GM21619 (cell line): Measurements from ENCODE around the gene EEPD1.
"Not testable (repeated sequence)": the region's sequence is repeated elsewhere in the genome, so short reads cannot be mapped to it uniquely, and the experiment has no call there.

Experiments
- ATAC-seq: cut with Tn5 transposase; IDR thresholded peaks from one replicate; pipeline ENCODE4 v1.9.1; 2021; ENCODE audit not compliant: unreplicated experiment

Gene EEPD1

DNA sequence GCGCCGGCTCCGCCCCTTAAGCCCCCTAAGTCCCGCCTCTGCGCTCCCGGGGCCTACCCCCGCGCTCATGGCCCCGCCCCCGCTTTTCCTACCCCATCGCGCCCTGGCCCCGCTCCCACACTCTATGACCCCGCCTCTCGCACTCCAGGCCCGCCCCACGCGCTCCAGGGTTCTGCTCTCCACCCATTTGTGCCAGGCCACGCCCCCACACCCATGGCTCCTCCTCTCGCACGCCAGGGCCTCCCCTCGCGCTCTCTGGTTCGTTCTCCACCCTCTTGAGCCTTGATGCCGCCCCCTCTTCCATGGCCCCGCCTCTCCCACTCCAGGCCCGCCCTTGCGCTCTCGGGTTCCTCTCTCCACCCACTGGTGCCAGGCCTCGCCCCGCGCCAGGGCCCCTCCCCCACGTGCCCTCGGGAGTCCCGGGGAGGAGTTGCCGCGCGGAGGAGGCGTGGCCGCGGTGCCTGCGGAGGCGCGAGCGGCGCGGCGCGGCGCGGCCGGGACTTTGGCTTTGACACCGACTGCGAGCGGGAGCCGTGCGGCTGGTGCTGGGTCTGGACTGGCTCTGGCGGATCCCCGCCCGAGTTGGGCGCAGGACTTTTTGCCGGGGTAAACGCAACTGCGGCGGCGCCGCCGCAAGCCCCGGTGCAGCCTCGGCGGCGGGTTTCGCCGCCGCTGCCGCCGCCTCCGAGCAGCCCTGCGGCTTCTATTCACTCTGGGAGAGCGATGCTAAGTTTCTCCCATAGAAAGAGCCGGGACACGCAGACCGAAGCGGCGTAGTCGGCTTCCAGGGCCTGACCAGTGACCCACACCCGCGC lies at the start of gene EEPD1:
EEPD1 (plus strand) TSS at position 499 of the 815 bp plus-strand sequence. CDS start 1,071 bp downstream, outside the sequence.
- peak; percentile 96 for ATAC-seq

DNA sequence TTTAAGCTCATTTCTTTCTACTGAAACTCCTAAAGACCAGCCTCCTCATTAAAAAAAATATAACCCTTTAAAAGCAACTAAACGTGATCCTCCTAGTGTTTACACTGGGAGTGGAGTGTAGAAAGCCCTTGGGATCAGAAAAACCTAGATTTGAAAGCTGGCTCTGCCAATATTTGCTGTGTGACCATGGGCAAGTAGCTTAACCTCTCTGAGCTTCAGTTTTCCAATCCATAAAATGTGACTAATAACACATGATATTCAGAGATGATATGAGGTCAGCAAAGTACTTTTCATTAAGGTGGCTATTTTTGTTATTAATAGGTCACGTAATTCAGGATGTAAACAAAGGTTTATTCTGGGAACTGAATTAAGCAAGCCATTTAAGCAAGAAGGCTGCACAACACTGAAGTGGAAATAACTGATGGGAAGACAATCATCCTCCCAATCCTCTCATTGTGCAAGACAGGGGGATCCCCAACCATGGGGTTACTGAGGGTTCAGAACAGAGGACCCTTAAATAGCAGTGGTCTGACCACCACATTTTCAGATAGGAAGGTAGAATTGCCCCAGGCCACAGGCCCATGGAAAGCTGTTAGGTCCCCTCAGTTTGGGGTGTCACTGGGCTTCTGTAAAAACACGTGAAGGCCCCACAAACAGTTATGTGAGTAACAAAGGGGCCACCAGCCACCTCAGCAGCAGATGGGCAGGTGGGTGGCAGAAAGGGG lies 49.1 kb upstream of the EEPD1 start:
- no peak for ATAC-seq

DNA sequence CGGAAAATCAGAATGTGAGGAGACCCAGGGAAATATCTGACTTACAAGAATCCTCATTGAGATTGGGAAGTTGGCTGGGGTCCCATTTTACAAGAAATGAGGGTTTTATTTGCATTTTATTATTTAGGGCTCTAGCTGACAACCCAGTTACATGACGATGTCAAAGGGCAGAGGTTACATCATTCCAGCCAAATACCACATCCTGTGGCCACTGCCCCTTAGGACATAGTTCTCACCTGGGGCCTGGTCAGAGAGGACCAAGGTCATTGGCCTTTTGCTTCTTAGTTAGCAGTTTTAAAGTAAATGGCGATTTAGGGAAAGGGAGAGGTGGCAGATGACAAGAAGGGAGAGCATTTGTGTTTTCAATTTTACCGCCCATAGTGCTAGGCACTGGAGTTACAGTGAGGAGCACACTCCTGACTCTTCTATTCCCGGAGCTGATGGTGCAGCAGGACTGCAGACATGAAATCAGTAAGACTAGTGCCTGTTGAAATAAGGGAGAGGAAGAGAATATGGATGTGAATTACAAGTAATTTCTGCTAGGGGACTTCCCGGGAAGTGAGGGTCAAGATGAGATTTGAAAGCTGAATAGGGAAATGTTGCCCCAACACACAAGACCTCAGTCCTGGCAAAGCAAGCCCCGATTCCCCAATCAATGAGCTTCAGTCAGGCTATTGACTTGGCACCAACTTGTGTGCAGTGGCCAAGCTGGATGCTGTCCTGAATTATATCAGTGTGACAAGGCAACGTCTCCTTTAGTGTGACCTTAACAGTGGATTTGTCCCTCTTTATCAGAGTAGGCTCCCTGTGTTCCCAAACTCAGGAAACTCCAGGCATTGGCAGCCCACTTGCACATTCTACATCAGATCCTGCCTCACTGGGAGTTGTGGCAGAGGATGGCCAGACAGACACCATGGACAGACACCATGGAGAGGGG lies 45.8 kb upstream of the EEPD1 start:
- ATAC-seq = not testable (repeated sequence)

DNA sequence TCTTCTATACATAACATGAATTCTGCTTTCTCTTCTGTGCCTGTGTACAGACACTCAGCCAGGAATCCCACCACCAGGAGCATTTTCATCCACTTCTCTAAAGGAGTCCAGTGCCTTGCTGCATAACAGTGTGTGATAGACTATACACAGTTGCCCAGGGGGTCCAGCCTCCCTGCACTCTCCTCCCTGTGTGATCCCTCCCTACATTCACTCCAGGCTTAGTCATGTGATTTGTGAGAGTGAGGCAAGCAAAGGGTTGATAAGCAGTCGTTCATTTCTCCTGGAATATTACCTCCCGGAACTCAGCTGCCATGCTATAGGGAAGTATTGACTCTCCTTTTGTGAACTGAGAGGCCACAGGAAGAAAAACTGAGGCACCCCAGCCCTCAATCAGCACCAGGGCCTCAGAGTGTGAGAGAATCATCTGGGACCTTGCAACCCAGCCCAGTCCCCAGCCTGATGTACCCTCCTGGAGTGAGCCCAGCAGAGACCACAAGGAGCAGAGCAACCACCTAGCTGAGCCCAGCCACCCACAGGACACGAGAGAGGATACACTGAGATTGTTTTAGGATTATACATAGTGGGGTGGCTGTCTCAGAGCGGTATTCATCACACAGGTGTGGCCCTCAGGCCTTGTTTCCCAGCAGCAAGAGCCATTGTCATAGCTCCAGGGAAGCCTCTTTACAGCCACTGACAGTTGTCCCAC lies 45.0 kb upstream of the EEPD1 start:
- ATAC-seq = no peak

DNA sequence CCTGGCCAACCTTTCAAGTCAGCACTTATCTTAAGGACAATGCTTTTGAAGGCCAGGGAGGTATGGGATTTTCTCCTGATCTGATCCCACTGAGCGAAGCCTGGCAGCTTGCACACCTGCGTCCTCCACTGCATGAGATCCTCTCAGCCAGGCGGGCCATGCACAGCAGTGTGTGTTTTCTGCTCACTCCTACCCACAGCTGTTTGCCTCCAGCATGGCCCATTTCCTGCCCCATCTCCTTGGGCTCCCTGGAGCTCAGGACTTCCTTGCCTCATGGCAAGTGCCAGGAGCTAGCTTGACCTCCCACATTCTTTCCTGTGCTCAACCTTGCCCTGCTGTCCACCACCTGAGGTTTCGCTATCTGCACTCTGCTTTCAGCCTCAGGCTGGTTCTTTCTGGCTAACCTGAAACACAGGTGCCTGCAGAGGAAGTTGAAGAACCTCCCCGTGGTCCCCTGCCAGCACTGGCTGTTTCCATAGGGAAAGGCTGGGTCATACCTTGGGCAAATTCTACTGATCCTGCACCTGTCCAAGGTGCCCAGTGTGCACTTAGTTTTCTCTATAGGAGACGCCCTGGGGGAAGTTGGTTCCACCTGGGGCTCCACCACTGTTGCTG lies 43.9 kb upstream of the EEPD1 start:
- ATAC-seq = no peak

DNA sequence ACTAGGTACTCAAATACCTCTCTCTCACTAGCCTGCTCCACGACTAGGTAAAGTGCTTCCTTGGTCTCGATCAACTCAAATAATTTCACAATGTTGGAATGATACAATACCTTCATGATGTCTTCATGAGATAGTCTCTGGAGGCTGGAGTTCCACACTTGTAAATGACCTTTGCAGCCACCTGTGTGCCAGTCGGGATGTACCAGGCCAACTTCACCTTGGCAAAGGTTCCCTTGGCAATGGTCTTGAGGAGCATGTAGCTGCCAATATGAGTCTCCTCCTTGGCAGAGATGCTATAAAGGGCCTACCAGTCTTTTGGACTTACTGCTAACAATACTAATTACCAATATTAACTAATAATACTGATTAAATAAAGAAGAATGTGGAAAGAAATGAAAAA lies 42.5 kb upstream of the EEPD1 start:
- ATAC-seq = no peak

DNA sequence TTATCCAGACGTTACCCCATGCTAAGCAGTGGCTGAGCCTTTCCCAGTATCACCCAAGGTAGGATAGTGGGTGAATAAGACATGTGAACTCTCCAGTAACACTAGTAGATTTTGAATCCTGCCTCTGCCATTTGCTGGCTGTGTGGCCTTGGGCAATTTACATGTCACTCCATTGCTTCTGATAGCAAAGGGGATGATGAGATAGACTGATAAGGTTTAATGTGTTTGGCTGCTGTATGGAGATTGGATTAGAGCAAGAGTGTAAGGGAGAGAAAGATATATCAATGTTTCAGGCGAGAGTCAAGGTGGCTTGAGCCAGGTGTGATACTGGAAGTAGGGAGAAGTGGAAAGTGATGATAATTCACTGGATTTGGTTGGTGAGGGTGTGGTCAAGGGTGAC lies 40.1 kb upstream of the EEPD1 start:
- no peak for ATAC-seq

DNA sequence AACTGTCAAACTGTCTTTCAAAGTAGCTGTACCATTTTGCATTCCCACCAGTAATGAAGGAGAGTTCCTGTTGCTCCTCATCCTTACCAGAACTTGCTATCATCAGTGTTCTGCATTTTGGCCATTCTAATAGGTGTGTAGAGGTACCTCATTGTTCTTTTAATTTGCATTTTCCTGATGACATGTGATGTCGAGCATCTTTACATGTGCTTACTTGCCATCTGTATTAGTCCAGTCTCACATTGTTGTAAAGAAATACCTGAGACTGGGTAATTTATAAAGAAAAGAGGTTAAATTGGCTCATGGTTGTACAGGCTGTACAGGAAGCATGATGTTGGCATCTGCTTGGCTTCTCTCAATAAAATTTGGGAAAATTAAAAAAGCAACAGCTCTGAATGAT lies 38.7 kb upstream of the EEPD1 start:
- ATAC-seq = no peak

DNA sequence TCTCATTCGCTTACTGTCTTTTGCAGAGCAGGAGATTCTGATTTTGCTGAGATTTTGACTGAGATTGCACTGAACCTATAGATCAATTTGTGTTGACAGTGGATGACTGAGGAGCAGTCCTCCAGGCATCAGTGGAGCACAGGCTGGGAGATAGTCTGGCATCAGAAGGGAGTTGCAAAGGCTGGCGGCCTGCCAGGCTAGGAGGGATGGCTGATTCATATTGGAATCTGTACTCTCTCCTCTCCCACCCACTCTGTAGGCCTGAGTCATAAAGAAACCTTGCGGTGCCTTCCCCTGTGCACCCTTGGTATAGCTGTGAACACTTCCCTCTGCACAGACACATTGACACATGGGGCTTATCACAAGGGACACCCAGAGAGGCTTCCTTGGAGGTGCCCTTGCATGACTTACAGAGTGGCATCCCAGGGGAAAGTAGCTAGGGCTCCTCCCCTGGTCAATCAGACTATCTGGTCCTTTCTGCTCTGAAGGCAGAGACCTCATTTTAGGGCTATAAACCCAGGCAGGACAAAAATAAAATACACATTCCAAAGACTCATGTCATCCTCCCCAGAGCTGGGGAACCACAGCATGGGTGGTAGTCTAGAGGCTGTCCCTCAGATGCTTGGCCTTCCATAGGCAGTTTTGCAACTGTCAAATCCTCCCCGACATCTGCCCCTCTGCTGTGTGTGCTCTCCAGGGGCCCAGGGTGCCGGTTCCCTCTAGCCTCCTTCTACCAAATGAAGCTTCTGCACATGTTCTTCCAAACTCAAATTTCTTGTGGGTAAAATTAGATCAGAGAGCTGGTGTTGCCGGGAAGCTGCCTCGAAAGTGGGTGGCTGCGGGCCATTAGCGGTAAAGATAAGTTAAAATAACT lies 37.4 kb upstream of the EEPD1 start:
- ATAC-seq = peak; percentile 99

DNA sequence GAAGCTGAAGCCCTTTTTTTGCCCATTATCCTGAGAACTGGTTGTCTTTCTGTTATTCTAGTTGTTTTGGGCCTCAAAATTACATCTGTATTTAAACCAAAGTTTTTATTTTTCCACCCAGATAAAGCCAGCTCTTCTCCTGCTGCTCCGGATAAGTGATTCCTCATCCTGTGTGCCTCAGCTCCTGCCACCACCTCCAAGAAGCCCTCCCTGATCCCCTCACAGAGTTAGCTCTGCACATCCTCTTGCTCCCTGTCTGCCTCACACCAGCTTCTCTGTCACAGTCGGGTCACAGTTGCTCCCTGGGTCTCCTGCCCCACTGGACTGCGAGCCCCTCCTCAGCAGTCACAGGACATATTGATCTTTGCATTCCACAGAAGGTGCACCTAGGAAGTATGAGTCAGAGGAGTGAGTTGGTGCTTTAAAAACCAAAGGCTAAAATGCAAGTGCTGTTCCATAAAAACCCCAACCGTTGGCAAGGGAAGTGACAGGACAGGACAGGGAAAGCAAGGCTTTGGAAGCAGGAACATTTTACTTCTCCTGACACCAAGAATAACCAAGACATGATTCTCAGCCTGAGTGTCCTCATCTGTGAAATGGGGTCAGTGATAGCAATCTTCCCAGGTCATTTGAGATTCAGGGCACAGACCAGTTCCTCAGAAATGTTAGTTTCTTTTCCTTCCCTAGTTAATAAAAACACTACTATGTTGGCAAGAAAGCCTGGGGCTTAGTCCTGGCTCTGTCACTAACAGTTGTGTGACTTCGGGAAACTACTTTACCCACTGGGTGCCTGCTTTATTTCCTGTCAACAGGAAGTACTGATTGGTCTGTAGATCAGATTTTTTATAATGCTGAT lies 36.5 kb upstream of the EEPD1 start:
- ATAC-seq = no peak

DNA sequence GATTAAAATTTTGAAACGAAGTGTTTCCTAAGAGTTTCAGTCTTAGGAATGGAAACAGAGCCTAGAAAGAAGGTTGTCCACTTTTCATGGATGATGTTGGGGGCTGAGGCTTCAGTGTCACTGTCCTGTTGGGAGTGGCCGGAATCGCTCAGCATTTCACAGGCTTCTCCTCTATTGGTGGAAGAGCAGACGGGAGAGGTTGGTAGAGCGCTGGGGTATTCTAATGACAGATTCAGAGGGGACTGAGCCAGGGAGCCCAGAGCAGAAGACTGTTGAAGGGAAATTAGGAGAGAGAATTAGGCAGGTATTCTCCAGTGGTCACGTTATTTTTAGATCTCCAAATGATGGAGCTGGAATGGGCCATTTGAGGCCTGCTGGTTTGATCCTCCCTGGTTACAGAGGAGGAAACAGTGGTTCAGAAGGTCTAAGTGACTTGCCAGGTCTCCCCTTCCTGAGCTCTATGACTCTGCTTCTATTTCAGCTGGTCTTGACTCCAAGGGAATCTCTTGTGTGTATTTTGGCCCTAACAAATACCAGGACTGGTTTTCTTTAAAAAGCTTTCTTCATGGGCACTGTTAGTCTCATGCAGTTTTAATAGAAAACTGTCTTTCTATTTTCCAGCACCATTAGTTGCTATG lies 35.7 kb upstream of the EEPD1 start:
- no peak for ATAC-seq

DNA sequence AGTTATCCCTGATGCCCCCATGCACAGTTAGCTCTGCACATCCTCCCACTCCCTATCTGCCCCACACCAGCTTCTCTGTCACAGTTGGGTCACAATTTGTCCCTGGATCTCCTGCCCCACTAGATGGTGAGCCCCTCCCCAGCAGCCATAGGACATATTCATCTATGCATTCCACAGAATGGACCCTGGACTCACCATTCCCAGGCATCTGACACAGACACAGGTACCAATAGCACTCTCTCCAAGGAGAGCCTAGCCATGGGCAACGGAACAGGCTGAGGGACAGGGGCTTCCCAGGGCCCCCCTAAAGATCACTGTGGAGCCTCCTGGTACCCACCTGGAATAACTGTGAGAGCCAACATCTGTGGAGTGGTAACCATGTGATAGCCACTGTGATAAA lies 34.7 kb upstream of the EEPD1 start:
- no peak for ATAC-seq

DNA sequence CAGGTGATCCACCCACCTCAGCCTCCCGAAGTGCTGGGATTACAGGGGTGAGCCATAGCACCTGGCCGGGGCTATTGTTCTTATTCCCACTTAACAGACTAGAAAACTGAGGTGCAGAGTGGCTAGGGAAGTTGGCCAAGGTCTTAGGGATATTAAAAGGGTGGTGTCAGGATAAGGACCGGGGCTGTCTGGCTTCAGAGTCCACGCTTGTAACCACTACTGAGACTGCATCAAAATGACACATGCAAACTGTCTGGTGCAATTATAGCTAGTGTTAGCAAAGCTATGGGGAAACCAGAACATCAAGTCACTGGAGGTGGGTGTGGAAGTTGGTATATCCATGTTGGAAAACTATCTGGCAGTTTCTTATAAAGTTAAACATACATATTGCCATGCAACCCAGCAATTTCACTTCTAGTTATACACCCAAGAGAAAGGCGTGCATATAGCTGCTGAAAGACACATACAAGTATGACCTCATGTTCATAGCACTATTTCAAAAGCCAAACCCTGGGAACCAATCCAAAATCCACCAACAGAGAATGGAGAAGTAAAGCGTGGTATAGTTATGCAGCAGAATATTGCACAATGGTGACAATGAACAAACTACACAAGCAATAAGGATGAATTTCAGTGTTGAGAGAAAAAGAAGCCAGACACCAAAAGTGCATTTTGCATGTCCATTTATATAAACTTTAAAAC lies 33.9 kb upstream of the EEPD1 start:
- no peak for ATAC-seq

DNA sequence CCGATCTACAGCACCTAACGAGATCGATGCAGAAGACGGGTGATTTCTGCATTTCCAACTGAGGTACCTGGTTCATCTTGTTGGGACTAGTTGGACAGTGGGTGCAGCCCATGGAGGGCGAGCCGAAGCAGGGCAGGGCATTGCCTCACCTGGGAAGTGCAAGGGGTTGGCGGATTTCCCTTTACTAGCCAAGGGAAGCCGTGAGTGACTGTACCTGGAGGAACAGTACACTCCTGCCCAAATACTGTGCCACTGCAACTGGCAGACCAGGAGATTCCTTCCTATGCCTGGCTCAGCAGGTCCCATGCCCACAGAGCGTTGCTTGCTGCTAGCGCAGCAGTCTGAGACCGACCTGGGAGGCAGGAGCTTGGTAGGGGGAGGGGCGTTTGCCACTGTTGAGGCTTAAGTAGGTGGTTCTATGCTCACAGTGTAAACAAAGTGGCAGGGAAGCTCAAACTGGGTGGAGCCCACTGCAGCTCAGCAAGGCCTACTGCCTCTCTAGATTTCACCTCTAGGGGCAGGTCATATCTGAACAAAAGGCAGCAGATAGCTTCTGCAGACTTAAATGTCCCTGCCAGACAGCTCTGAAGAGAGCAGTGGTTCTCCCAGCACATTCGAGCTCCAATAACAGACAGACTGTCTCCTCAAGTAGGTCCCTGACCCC lies 32.9 kb upstream of the EEPD1 start:
- ATAC-seq = not testable (repeated sequence)

DNA sequence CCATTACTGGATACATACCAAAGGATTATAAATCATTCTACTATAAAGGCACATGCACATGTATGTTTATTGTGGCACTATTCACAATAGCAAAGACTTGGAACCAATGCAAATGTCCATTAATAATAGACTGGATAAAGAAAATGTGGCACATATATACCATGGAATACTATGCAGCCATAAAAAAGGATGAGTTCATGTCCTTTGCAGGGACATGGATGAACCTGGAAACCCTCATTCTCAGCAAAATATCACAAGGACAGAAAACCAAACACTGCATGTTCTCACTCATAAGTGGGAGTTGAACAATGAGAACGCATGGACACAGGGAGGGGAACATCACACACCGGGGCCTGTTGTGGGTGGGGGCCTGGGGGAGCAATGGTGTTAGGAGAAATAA lies 27.4 kb upstream of the EEPD1 start:
- ATAC-seq = not testable (repeated sequence)

DNA sequence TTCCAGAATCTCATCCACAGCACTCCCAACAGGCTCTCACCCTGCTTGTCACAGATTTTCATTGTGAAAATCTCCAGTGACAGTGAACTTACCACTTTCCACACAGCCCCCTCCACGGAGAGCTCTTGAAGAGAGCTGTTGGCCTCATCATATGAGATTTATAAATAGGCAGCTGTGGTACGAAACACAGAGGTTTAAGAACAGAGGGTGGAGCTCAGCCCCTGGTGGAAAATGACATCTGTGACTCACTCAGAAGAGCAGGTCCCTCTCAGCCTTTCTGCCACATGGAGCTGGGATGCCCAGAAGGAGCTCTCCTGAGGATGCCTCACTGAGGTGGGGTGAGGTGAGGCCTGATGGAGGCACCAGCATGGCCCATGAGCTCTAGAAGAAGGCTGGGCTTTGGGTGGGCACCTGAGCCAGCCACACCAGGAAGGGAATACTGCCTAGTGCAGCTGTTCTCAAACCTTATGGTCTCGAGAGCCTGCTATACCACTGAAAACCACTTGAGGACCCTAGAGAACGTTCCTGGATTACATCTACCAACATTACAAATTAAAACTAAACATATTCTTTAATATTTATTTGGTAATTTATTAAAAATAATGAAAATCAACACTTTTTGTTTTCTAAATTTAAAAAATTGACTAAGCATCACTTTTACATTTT lies 25.8 kb upstream of the EEPD1 start:
- no peak for ATAC-seq
